NCI-H345 treated with DMSO at 0.1 percent for 48 hours (cell line): ENCODE data around the gene FAM83E.
"Not testable (repeated sequence)": the region's sequence is repeated elsewhere in the genome, so short reads cannot be mapped to it uniquely, and the experiment has no call there.

Source experiments
- DNase-seq: peaks from one replicate; lab custom pipeline; 2025; ENCODE audit not compliant: unreplicated experiment; lab: John Stamatoyannopoulos, UW

The FAM83E gene

DNA sequence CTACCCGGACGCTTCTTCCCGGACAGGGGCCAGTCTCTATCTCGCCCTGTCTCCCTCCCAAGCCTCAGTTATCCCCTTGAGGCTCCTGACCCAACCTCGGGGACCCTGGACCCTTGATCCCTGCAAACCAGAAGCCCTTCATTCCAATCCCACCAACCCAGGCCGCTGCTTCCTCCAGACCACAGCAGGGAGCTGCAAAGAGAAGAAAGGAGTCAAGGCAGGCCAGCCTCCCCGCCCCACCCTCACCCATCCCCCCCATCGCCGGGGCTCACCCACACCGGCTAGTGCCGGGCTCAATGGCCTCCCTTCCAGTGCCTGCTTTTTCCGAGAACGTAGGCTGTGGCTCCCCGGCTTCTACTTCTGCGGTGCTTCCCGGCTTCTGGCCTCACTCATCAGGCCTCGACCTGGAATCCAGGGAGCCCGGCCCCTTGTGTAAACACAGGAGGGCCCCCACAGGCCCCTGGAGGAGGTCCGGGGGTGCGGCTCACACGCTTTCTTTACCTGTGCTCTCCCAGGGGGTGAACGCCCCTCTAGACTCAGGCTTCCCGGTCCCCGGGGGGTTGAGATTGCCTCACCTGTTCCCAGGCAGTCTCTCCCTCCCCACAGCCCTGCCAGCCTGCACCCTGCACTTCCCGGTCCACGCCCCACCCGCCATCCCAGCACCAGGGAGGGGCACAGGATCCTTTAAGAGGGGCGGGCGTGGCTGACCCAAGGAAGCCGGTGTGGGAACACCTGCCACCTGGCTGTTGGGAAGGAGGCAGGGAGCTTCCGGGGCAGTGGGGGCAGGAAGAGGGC, at the start of gene FAM83E:
TSS of gene FAM83E (minus strand) at position 641 of the 795 bp plus-strand sequence. CDS start 1,704 bp downstream, outside the sequence.
- no peak for DNase-seq

DNA sequence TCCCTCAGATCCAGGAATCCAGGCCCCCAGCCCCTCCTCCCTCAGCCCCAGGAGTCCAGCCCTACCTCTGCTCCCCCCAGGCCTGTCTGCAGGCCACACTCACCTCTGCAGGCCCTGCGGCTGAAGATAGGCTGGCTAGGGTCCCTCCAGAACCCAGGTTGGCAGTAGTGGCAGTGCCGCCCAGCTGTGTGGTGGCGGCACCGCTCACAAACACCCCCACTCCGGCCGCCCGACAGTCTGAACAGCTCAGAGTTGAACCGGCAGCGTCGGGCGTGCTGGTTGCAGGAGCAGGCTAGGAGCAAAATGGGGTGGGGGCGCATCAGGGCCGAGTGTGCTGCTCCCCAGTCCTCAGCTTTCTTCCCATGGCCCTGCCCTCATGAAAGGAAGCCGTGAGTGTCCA, 49.6 kb upstream of the FAM83E start:
- DNase-seq: no peak

DNA sequence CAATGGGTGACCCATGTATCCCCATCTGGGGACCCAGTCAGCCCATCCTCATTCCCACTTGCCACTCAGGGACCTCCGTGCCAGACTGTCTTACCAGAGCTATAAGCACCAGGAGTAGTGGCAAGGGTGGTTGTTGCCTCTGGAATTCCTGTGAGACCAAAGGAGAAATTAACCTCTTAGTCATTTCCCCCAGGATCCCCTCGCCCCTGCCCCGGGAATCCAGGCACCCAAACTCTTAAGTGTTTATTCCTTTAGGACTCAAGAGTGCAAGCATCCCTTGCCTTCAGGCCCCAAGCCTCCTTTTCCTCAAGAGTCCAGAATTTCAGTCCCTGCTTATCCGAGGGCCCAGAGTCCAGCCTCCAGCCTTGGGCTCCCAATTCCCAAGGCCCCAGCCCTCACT, 48.8 kb upstream of the FAM83E start:
- no peak for DNase-seq

DNA sequence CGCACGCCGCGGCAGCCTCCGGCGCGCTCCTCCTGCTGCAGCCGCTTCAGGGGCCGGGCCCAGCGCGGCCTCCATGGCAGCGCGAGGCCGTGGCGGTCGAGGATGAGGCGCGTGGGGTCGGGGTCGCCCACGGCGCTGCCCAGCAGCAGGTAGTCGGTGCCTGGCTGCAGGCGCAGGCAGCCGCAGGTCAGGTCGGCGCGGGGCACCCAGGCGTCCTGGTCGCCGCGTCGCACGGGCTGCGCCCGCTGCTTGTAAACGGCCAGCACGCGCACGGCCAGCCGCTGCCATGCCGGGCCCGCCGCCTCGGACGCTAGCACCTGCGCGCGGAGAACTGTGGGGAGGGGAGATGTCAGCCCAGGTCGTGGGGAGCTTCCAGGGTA, 46.8 kb upstream of the FAM83E start:
- DNase-seq: no peak

DNA sequence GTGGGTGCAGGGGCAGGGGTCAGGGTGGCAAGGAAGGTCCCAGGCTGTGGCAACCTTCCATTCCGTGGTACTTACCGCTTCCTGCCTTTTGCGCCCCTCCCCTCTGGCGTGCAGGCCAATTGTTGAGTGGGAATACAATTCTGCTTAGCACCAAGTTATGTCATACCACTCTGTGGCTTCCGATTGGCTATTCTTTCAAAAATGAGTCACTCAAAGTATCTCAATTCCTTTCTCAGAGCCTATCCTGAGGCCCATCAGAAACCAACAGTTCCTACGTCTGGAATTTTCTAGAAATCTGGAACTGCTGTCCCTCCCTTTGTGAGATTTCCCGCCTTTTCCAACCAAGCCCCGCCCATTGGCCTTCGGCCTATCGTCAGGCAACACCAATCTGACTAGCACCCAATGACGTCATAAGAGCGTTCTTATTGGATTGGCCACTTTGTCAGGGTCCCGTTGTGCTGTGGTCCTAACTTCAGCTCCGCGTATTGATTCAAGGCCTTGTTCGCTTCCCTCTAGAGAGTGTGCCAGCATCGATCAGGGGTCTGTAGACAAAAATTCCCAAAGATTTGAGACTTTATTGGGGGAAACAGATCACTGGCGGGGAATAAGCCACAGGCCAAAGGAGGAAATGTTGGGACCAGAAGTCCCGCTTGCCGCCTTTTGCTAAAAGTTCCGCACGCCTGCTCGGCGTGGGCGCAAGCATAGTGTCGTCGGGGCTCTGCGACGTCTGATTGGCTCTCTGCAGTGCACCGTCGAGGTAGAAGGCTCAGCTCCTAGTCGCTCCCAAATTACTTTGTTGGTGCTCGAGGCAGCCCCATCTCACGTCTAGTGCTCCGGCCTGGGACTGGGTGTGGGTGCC, 46.2 kb upstream of the FAM83E start:
- DNase-seq: no peak

DNA sequence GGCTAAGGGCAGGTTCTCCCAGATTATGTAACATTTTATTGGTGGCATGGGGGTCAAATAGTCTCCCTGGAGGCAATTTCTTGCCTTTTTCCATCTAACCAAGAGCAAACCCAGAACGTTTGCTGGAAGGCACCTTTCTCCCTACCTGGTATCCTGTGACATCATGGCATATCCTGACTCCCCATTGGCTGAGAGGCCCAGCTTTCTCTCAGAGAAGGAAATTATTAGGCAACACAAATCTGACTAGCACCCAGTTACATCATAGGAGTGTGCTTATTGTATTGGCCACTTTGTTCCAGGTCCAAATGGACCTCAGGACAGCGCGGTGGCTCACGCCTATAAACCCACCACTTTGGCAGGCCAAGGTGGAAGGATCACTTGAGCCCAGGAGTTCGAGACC, 44.9 kb upstream of the FAM83E start:
- DNase-seq: no peak

DNA sequence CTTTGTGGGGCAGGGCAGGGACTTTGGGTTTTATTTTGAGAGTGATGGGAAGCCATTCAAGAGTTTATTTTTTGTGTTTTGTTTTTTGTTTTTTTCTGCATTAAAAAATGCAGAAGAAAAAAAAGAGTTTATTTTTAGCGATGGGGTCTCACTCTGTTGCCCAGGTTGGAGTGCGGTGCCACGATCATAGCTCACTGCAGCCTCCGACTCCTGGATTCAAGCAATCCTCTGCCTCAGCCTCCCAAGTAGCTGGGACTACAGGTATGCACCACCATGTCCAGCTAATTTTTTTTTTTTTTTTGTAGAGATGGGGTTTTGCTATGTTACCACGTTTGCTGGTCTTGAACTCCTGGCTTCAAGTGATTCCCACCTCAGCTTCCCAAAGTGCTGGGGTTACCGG, 43.6 kb upstream of the FAM83E start:
- DNase-seq: no peak

DNA sequence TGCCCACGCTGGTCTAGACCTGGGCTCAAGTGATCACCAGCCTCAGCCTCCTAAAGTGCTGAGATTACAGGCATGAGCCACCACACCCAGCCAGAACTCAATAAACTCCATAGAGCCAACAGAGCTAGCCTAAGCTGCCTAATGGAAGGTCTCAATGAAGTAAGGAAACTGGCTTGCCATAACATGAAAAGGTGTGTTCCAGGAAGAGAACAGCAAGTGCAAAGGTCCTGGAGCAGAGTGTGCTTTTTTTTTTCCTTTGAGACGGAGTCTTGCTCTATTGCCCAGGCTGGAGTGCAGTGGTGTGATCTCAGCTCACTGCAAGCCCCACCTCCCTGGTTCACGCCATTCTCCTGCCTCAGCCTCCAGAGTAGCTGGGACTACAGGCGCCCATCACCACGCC, 43.0 kb upstream of the FAM83E start:
- not testable (repeated sequence) for DNase-seq

DNA sequence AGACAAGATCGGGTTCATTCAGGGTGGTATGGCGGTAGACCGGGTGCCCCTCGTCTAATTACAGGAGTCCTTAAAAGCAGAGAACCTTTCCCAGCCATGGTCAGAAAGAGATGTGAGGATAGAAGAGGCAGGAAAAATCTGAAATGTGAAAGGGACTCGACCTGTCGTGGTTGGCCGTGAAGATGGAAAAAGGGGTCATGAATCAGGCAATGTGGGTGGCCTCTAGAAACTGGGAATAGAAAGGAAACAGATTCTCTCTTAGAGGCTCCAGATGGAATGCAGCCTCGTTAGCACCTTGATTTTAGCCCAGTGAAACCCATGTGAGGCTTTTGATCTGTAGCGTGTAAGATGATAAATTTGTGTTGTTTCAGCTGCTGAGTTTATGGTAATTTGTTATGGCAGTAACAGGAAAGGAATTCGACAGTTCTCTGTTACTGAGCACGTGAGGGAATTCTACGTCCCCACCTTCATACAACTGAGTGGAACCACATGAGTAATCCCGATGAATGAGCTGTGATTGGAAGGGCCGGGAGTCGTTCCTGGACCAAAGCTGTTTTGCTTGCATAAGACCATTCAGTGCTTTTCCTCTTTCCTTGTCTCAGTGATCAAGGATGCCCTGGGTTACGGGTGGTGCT, 42.1 kb upstream of the FAM83E start:
- DNase-seq: no peak

DNA sequence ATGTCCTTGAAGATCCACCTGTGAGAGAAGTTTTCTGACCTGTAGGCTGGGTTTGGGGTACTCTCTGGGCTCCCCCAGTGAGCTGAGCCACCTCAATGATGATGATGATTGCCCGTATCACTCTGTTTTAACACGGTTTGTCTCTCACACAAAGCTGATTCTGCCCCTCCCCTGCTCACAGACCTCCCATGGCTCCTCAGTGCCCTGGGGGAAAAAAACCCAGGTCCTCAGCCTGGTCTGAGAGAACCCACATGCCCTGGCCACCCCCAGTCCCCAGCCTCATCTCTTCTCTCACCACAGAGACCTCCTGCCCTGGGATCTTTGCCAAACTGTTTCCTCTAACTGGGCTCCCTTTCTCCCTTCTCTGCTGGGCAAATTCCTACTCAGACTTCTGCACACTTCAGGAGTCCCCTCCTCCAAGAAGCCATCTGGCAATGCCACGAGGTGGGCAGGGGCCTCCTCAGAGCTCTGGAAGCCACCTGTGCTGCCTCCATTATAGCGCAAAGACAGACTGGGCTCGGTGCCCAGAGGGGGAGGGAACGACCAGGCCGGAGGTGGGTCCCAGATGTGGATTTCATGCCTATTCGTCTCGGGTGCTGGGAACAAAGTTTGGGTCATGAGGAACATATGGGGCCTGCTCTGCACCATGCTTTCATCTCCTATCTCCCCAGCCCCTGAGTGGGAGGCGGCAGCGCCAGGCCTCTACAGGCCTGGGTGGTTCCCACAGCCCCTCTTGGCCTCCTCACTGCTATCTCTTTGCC, 39.6 kb upstream of the FAM83E start:
- DNase-seq: peak; percentile 11

DNA sequence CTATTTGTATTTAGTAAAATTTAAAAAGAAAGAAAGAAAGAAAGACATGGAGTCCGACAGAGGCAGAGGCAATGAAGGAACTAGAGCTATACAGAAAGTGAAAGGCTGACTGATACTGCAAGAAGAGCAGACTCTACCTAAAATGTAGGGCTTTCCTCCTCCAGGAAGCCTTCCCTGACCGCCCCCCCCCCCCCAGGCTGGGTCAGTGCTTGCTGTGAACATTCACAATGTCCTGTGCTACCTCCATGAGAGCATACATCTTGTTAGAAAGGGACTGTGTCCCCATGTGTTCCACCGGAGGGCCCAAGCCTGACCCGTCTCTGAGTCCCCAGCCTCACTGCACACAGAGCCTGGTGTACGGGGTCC, 36.8 kb upstream of the FAM83E start:
- DNase-seq: no peak

DNA sequence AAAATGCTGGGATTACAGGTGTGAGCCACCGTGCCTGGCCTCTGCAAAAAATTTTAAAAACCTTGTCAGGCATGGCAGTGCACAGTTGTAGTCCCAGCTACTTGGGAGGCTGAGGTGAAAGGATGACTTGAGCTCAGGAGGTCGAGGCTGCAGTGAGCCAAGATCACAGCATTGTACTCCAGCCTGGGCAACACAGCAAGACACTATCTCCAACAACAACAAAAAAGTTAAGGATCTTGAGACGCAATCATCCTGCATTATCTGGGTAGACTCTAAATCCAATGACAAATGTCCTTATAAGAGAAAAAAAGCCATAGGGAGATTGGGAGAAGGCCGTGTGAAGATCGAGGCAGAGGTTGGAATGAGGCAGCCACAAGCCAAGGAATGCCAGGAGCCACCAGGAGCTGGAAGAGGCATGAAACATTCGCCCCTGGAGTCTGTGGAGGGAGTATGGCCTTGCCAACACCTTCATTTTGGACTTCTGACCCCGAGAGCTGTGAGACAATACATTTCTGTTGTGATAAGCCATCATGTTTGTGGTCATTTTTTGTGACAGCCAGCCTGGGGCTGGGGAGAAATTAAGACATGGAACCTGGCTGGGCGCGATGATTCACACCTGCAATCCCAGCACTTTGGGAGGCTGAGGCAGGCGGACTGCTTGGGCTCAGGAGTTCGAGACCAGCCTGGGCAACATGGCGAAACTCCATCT, 36.3 kb upstream of the FAM83E start:
- no peak for DNase-seq

DNA sequence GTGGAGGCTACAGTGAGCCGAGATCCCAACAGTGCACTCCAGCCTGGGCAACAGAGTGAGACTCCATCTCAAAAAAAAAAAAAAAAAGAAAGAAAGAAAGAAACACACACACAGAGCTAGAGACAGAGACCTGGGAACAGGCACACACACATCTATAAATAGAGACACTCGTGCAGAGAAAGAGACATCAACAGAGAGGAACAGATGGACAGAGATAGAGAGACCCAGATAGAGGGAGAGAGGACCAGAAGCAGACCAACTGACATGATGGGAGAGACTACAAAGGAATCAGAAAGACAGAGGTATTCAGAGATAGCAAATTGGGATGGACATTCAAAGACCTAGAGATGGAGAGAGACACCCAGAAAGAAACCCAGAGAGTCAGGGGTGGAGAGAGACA, 33.3 kb upstream of the FAM83E start:
- DNase-seq: no peak

DNA sequence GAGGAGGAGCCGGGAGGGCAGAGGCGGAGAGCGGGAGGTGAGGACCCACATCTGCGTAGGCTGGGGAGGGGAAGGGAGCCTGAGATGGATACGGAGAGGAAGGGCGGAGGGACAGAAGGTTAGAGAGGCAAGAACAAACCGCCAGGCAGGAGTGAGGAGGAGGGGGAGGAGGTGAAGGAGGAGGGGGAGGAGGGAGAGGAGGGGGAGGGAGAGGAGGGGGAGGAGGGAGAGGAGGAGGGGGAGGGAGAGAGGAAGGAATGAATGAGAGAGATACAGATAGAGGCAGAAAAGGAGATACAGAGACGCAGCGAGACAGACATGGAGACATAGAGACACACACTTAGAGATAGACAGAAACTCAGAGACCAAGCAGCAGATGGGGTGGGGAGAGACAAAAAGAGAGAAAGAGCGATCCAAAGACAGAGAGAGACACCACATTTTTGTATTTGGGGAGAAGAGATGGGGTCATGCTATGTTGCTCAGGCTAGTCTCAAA, 31.9 kb upstream of the FAM83E start:
- no peak for DNase-seq

DNA sequence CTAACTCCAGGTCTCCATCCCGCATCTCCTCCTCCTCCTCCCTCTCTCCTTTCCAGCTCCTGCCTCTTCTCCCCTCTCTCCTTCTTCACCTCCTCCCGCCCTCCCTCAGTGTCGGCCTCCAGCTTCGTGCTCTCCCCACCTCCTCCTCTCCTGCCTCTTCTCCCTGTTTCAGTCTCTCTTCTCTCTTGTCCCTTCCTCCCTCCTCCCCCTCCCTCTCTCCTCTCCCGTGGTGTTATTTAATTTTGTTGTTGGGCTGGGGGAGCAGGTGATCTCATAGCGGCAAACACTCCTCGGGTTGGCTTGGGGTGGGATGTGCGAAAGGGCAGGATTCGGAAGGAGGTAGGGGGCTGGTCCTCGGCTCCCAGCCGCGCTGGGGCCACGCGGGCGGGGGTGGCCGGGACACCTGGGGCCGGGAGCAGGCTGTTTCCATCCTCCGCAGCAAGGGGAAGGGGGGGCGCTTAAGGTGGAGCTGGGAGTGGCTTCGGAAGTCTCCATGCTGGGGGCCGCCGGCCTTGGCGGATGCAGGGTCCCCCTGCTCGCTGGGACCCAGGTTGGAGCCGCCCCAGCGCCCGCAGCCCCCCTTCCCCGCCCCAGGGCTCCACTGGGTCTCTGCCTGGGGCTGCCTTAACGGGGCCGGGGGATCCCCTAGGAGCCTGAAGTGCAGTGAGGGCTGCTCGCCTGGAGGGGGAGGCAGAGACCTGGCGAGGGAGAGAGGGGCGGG, 31.3 kb upstream of the FAM83E start, which contains the start of gene CA11:
TSS of gene CA11 (minus strand) at position 187 of the 721 bp plus-strand sequence. CDS start 555 bp downstream, outside the sequence.
- peak; percentile 71 for DNase-seq

DNA sequence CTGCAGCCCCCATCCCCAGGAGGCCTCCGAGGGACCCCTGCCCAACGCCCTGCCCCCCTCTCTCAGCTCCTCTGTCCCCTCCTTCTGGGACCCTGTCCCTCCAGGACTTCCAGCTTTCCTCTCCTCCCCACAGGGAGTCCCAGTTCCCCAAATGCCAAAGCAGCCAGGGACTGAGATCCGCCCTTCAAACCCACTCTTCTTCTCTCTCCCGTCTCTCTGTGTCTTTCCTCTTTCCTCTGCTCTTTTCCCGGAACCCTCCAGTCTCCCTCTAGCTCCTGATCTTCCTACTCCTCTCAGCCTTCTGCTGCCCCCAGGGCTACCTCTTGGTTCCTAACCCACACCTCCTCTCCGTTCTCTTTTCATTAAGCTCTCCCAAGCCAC, 30.7 kb upstream of the FAM83E start:
- DNase-seq: no peak

DNA sequence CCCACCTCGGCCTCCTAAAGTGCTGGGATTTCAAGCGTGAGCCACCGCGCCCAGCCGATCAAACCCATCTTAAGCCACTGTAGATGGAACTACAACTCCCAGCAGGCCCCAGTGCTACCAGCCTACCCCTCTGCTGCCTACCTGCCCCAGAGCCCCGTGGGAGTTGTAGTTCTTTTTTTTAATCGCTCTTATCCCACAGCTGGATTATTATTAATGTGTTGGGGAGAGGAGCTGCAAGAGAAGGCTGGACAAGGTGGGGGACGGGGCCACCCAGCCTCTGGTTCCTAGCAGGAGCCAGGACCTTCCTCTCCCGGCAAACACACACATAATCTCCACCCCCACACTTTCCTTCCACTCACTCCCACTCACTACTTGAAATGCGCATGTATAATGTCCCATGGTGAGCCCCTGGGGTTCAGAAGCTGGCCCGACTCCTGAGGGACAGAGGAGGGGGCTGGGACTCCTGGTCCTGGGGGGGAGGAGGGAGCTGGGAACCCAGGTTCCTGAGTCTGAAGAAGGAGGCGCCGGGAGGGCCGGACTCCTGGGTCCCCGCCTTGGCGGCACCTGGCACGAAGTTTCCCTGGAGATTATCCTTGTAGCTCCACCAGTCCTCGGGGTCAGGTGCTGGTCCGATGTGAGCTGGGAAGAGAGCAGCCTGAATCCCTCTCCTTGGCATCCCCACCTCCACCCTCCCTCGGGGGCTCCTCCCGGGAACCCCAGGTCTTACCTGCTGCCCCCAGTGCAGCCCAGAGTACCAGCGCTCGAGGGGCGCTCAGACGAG, 30.2 kb upstream of the FAM83E start:
- peak; percentile 13 for DNase-seq

DNA sequence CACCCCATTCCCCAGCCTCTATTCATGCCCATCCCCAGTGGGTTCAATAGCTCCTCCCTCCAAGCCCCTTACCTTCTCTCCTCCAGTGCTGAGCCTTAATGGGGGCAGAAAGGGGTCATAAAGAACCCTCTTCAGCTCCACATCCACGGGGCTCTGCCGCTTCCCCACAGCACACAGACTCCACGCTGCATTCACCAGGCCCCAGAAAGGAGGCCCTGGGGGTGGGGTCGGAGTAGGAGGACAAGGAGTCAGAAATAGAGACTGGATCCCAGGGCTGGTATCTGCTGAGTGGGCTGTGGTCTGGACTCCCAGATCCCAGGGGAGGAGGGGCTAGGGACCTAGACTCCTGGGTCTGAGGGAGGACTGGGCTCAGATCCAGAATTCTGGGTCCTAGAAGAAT, 29.5 kb upstream of the FAM83E start:
- DNase-seq: no peak

DNA sequence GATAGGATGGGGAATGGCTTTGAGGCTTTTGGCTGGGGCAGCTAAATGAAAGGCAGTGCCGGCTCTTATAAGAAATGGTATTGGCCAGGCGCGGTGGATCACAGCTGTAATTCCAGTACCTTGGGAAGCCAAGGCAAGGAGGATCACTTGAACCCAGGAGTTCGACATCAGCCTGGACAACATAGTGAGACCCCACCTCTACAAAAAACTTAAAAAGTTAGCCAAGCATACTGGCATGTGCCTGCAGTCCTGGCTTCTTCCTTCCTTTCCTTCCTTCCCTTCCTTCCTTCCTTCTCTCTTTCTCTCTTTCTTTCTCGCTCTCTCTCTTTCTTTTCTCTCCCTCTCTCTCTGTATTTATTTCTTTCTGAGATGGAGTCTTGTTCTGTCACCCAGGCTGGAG, 28.0 kb upstream of the FAM83E start:
- DNase-seq: no peak
